Glutamatergic neuron (in vitro differentiated cells): ENCODE measurements around the gene SNX14. TPM values are rescaled to one million over a fixed set of nuclear protein-coding genes. Genes with fewer than 3 reads are reported as not detected.
A peak's percentile ranks its signal among the peaks of the same experiment; 100 is the strongest.

Source experiments
- DNase-seq: peaks from one replicate; pipeline ENCODE4 v3.0.0; 2022
- H3K27ac Mint-ChIP-seq: one replicate; pipeline ENCODE4 v1.8.0; 2020; ENCODE audit warnings: mild to moderate bottlenecking, mixed read lengths, inconsistent platforms; ENCODE audit not compliant: unreplicated experiment
- H3K27me3 Mint-ChIP-seq: one replicate; pipeline ENCODE4 v1.8.0; 2020; ENCODE audit warnings: mild to moderate bottlenecking, moderate library complexity, mixed read lengths, inconsistent platforms; ENCODE audit not compliant: unreplicated experiment
- H3K36me3 Mint-ChIP-seq: one replicate; pipeline ENCODE4 v1.8.0; 2020; ENCODE audit warnings: mild to moderate bottlenecking, mixed read lengths, inconsistent platforms; ENCODE audit not compliant: unreplicated experiment
- H3K4me1 Mint-ChIP-seq: one replicate; pipeline ENCODE4 v1.8.0; 2020; ENCODE audit warnings: mild to moderate bottlenecking, low read depth, mixed read lengths, inconsistent platforms; ENCODE audit not compliant: unreplicated experiment
- H3K4me3 Mint-ChIP-seq: one replicate; pipeline ENCODE4 v1.8.0; 2020; ENCODE audit warnings: mild to moderate bottlenecking, mixed read lengths, inconsistent platforms; ENCODE audit not compliant: unreplicated experiment
- H3K9me3 Mint-ChIP-seq: one replicate; pipeline ENCODE4 v1.8.0; 2020; ENCODE audit warnings: mild to moderate bottlenecking, moderate library complexity, mixed read lengths, inconsistent platforms; ENCODE audit not compliant: unreplicated experiment
- CTCF ChIP-seq: fragments of 200-600 bp; sonication (generic); IDR thresholded peaks from one replicate; pipeline ENCODE4 v1.5.0; 2021; ENCODE audit not compliant: partially characterized antibody, unreplicated experiment
- total RNA-seq: library from RNA; stranded (reverse); fragmentation: NEBNext Ultra II Directional; extraction: Animal tissue kit (Norgen Biotek cat#: 25700); gene quantifications from one replicate; pipeline ENCODE4 v1.2.1, GENCODE V29; 2021; ENCODE audit not compliant: unreplicated experiment

Gene SNX14
- total RNA-seq, 1 donor from 2014 or later = 73.6 TPM

GRCh38 chr6:85493389-85493788 is 100.3 kb downstream of the SNX14 start:
- H3K4me1 Mint-ChIP-seq = no peaks in the 10 kb centered on the region
- no peak overlapping the region for H3K27ac Mint-ChIP-seq

DNA sequence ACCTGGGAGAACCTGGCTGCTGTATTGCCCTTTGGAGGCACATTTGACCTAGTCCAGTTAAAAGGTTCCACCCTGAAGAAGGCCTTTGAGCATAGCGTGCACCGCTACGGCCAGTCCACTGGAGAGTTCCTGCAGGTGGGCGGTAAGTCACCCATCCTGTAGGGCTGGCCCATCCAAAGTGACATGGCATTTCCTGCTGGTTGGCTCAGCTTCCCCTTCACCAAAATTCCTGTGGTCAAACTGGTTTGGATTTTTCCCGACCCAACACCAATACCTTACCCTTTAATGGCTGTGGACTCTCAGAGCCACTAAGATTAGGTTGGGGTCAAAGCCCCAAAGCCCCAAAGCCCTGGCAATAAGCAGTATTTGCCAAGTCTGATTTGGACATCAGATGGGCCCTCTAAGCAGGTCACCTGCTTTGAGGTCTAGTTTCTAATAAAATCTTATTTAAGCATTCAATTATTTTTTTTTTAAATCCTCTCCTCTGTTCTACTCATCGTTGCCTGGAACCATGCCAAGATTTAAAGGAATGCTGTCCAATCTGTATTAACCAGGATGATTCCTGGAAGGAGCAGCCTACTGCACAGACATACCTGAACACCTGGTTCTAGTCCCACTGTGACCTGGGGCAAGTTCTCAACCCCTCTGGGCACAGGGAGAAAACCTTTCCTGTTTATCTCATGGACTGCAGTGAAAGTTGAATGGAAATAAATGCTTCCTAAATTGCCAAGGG is 103.0 kb downstream of the SNX14 start:
- H3K27me3 Mint-ChIP-seq = no peaks in the 10 kb centered on the region

More at GRCh38 chr6:85493389-85493788, 100.3 kb downstream of the SNX14 start:
- H3K36me3 Mint-ChIP-seq = peaks cover 19% of the 10 kb centered on the region
- H3K27me3 Mint-ChIP-seq = no peaks in the 10 kb centered on the region
- no peak for DNase-seq
- H3K4me3 Mint-ChIP-seq = no peak overlapping the region
- peaks cover 3% of the 10 kb centered on the region for H3K9me3 Mint-ChIP-seq
- TF ChIP-seq CTCF = no peak

DNA sequence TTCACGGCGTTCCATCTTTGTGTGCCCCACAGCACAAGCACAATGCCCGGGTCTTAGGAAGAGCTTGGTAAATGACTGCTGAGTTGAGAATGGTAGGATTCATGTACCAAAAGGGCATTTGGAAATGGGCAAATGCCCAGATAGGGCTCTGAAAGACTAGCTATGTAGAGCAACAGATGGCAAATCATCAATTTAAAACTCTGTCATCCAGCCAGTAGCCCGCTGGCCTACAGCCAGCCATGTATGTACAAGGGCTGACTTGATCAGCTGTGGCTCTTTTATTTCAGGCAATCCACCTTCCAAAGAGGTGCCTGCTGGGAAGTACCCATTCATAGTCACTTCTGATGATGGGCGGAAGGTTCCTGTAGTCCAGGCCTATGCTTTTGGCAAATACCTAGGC is 108.7 kb downstream of the SNX14 start:
- Mint-ChIP-seq H3K27ac (no peak overlapping the region), H3K9me3 (peaks cover 2% of the 10 kb centered on the region), H3K36me3 (no peaks in the 10 kb centered on the region), H3K4me1 (no peaks in the 10 kb centered on the region), H3K27me3 (no peaks in the 10 kb centered on the region), H3K4me3 (no peak overlapping the region)
- no peak for DNase-seq
- TF ChIP-seq CTCF = no peak

More for the DNA sequence above, 103.0 kb downstream of the SNX14 start:
- Mint-ChIP-seq H3K4me1 (no peaks in the 10 kb centered on the region), H3K9me3 (no peaks in the 10 kb centered on the region), H3K36me3 (no peaks in the 10 kb centered on the region), H3K27ac (no peak overlapping the region), H3K4me3 (no peak overlapping the region)
- DNase-seq = no peak
- no peak for TF ChIP-seq CTCF

DNA sequence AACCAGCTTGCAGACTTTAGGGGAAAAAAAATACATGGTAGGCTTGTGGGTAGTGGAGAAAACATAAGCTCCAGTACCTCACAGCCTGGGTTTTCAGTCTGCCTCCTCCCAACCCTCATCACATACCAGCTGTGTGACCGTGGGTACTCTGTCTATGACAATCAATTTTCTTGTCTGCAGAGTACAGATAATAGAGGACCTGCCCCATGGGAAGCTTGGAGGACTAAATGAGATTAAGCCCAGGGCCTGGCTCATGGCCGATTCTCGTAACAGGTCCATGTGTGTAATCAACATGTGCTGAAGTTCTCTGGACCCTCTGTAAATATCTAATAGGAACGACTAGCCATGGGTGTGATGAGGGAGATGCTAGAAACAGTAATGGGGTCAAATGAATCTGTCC is 109.8 kb downstream of the SNX14 start:
- no peak for DNase-seq
- no peak overlapping the region for H3K4me3 Mint-ChIP-seq
- no peaks in the 10 kb centered on the region for H3K4me1 Mint-ChIP-seq
- no peaks in the 10 kb centered on the region for H3K27me3 Mint-ChIP-seq
- no peak for TF ChIP-seq CTCF
- H3K9me3 Mint-ChIP-seq = peaks cover 2% of the 10 kb centered on the region
- H3K27ac Mint-ChIP-seq = no peak overlapping the region
- H3K36me3 Mint-ChIP-seq = no peaks in the 10 kb centered on the region

DNA sequence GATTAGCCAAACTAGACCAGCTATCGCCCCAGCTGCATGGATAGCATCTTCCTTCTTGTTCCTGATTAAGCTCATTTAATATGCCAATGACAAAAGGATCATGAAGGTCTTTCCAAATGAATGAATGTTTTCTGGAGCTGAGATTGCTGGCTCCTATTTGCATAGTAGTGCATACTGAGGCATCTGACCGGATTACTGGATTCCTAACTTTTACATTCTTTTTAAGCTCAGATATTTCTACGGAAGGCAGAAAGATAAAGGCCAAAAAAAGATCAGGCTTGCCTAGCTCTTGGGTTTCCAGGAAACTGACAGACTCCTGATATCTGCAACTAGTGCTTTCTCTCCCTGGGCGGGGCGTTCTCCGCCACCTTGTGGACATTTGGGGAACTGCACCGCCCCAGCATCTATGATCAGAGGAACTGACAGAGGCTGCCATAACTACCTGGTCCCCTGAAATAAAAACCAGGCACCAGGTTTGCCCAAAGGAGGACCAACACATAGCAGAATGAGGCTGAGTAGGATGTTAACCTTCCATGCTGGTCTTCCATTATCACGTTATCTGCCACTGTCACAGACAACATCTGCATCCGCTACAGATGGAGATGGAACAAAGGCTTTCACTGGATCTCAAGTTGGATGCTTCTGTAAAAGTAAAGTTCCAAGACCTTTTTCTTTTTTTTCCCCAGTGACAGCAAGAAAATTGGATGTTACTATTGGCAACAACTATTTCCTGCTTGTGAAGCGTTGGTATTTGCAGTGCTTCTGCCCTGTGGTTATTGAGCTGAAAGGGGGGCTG is 110.6 kb downstream of the SNX14 start:
- H3K27ac Mint-ChIP-seq = no peak overlapping the region
- DNase-seq = peak; percentile 91
- no peak overlapping the region for H3K4me3 Mint-ChIP-seq
- TF ChIP-seq CTCF = peak; percentile 100
- no peaks in the 10 kb centered on the region for H3K4me1 Mint-ChIP-seq
- H3K36me3 Mint-ChIP-seq = no peaks in the 10 kb centered on the region
- peaks cover 2% of the 10 kb centered on the region for H3K9me3 Mint-ChIP-seq
- no peaks in the 10 kb centered on the region for H3K27me3 Mint-ChIP-seq
